GM23248 (cell line): ENCODE results near the gene BMP10.

Experiments used
- EZH2 ChIP-seq: fragments of 200-600 bp; sonication (generic); IDR thresholded peaks from 2 replicates; pipeline ENCODE4 v1.6.1; 2018; ENCODE audit warnings: antibody characterized with exemption, mild to moderate bottlenecking; ENCODE audit not compliant: insufficient read depth, poor library complexity, severe bottlenecking
- EZH2phosphoT487 ChIP-seq: fragments of 200-600 bp; sonication (generic); IDR thresholded peaks from 2 replicates; pipeline ENCODE4 v1.6.1; 2018; ENCODE audit warnings: antibody characterized with exemption, moderate library complexity, mild to moderate bottlenecking, low read depth; ENCODE audit not compliant: insufficient read depth

DNA sequence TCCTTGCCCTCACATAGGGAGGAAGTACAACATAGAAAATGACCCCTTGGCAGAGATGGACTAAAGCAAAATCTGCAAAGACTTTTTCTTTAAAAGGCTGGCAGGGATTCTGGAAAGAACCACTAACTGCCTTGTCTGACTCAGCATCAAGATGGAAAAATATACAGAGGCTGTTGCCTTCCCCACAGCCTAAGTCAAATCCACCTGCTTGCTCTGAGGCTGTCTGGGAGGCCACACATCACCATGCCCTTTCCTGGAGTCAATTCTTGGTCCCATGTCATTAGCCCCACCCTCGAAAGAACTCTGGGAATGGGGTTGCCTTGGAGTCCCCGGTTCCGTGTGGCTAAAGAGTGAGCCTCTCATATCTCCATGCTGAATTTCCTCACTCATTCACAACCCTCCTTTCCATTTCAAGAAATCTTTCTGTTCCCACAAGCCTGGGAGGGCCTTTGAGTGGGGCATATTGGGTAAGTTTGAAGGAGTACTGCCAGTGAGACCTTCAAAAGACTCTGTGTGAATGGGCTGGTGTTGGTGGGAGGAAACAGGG, 39.4 kb downstream of the BMP10 start:
- TF ChIP-seq EZH2 (no peak), EZH2phosphoT487 (no peak)
